ENCODE data around the gene ADD3. TPM values are rescaled to one million over a fixed set of nuclear protein-coding genes. Genes with fewer than 3 reads are reported as not detected.
"Not testable (repeated sequence)": the region's sequence is repeated elsewhere in the genome, so short reads cannot be mapped to it uniquely, and the experiment has no call there.

Gene ADD3
- total RNA-seq, 1 donor from 2014 or later = 77.2 TPM

- intact Hi-C loops (cut with DNase I) = no loop called here
- DNase-seq (ENCODE audit: low spot score) = no peak
Measured at GRCh38 chr10:109975244-109976190, 32.3 kb upstream of the ADD3 start.

- intact Hi-C loops (cut with DNase I) = no loop called here
Measured at GRCh38 chr10:109976681-109977080, 31.1 kb upstream of the ADD3 start.

GRCh38 chr10:109977382-109977806 is 30.4 kb upstream of the ADD3 start:
- no peak for DNase-seq (ENCODE audit: low spot score)
- intact Hi-C loops (cut with DNase I) = no loop called here

More at GRCh38 chr10:109976681-109977080, 31.1 kb upstream of the ADD3 start:
- no peak for DNase-seq (ENCODE audit: low spot score)

- DNase-seq (ENCODE audit: low spot score) = no peak
- intact Hi-C loops (cut with DNase I) = no loop called here
Measured at GRCh38 chr10:109978481-109978880, 29.3 kb upstream of the ADD3 start.

GRCh38 chr10:109979215-109979614 is 28.6 kb upstream of the ADD3 start:
- no peak for DNase-seq (ENCODE audit: low spot score)
- intact Hi-C loops (cut with DNase I) = no loop called here

GRCh38 chr10:109981650-109982049 is 26.1 kb upstream of the ADD3 start:
- intact Hi-C loops (cut with DNase I) = no loop called here
- DNase-seq (ENCODE audit: low spot score) = no peak

- intact Hi-C loops (cut with DNase I) = no loop called here
- DNase-seq (ENCODE audit: low spot score) = no peak
Measured at GRCh38 chr10:109982123-109982522, 25.7 kb upstream of the ADD3 start.

- intact Hi-C loops (cut with DNase I) = no loop called here
Measured at GRCh38 chr10:109982812-109983211, 25.0 kb upstream of the ADD3 start.

GRCh38 chr10:109984013-109984412 is 23.8 kb upstream of the ADD3 start:
- intact Hi-C loops (cut with DNase I) = no loop called here
- DNase-seq (ENCODE audit: low spot score) = no peak

More at GRCh38 chr10:109982812-109983211, 25.0 kb upstream of the ADD3 start:
- no peak for DNase-seq (ENCODE audit: low spot score)

- DNase-seq (ENCODE audit: low spot score); intact Hi-C loops (cut with DNase I): not testable (repeated sequence)
Measured at GRCh38 chr10:109985768-109986167, 22.0 kb upstream of the ADD3 start.

GRCh38 chr10:109987452-109988211 is 20.2 kb upstream of the ADD3 start:
- DNase-seq (ENCODE audit: low spot score) = no peak
- intact Hi-C loops (cut with DNase I) = no loop called here

GRCh38 chr10:109988212-109988596 is 19.6 kb upstream of the ADD3 start:
- intact Hi-C loops (cut with DNase I) = no loop called here
- DNase-seq (ENCODE audit: low spot score) = no peak

GRCh38 chr10:109991266-109991855 is 16.4 kb upstream of the ADD3 start:
- intact Hi-C loops (cut with DNase I) = no loop called here
- no peak for DNase-seq (ENCODE audit: low spot score)

- no peak for DNase-seq (ENCODE audit: low spot score)
- intact Hi-C loops (cut with DNase I) = no loop called here
Measured at GRCh38 chr10:109992485-109992884, 15.3 kb upstream of the ADD3 start.

GRCh38 chr10:109993551-109994330 is 14.0 kb upstream of the ADD3 start:
- no peak for DNase-seq (ENCODE audit: low spot score)
- intact Hi-C loops (cut with DNase I) = no loop called here

GRCh38 chr10:109994711-109995577 is 12.8 kb upstream of the ADD3 start:
- intact Hi-C loops (cut with DNase I) = no loop called here
- DNase-seq (ENCODE audit: low spot score) = no peak

GRCh38 chr10:109995595-109995994 is 12.2 kb upstream of the ADD3 start:
- intact Hi-C loops (cut with DNase I) = no loop called here
- DNase-seq (ENCODE audit: low spot score) = no peak

GRCh38 chr10:109996225-109996624 is 11.6 kb upstream of the ADD3 start:
- intact Hi-C loops (cut with DNase I) = no loop called here
- no peak for DNase-seq (ENCODE audit: low spot score)

GRCh38 chr10:109996766-109997171 is 11.0 kb upstream of the ADD3 start:
- intact Hi-C loops (cut with DNase I) = no loop called here
- no peak for DNase-seq (ENCODE audit: low spot score)

Data from cardiac septum (tissue), 1 donor.